Spleen (tissue), 11 donors: Measurements from ENCODE around the gene HYAL2. TPM values are rescaled to one million over a fixed set of nuclear protein-coding genes. Genes with fewer than 3 reads are reported as not detected.

Source experiments
- DNase-seq: peaks from one replicate; pipeline ENCODE4 v3.0.0-alpha.2; 2020
- H3K27ac ChIP-seq, 8 donors: fragments of 200-600 bp; sonication (generic) in 7 of 8; 1 replicate in 4 of 8; 2 replicates in 4 of 8; pipeline versions ENCODE4 v1.5.0 to v1.8.0; 2016 to 2021; ENCODE audit warnings: inconsistent platforms in 4 of 8, mild to moderate bottlenecking in 4 of 8, moderate library complexity in 1 of 8
- H3K27me3 ChIP-seq, 7 donors: fragments of 200-600 bp; sonication (generic) in 6 of 7; replicated peaks in 1 of 7; 1 replicate in 4 of 7; 2 replicates in 3 of 7; pipeline versions ENCODE4 v1.5.0 to v1.8.0; 2016 to 2021; ENCODE audit warnings: inconsistent platforms in 3 of 7, mild to moderate bottlenecking in 1 of 7
- H3K36me3 ChIP-seq, 6 donors: fragments of 200-600 bp; sonication (generic) in 5 of 6; 1 replicate in 4 of 6; 2 replicates in 2 of 6; pipeline versions ENCODE4 v1.5.0 to v1.8.0; 2016 to 2021; ENCODE audit warnings: inconsistent platforms in 2 of 6
- H3K4me1 ChIP-seq, 6 donors: fragments of 200-600 bp; sonication (generic) in 5 of 6; 1 replicate in 3 of 6; 2 replicates in 3 of 6; pipeline versions ENCODE4 v1.5.0 to v1.8.0; 2016 to 2021; ENCODE audit warnings: inconsistent platforms in 3 of 6
- H3K4me3 ChIP-seq, 8 donors: fragments of 200-600 bp; sonication (generic) in 7 of 8; 1 replicate in 4 of 8; 2 replicates in 4 of 8; pipeline versions ENCODE4 v1.5.0 to v1.8.0; 2016 to 2021; ENCODE audit warnings: inconsistent platforms in 4 of 8, mild to moderate bottlenecking in 4 of 8, moderate library complexity in 2 of 8
- H3K9me3 ChIP-seq, 8 donors: fragments of 200-600 bp; sonication (generic) in 7 of 8; 1 replicate in 4 of 8; 2 replicates in 4 of 8; pipeline versions ENCODE4 v1.5.0 to v1.8.0; 2016 to 2021; ENCODE audit warnings: inconsistent platforms in 4 of 8
- POLR2A ChIP-seq, 3 donors: fragments of 450-650 bp; IDR thresholded peaks; one replicate each; pipeline ENCODE4 v1.5.1; 2017; ENCODE audit warnings: antibody characterized with exemption in 3 of 3, mild to moderate bottlenecking in 1 of 3
- POLR2AphosphoS5 ChIP-seq, 3 donors: sonication (generic); formaldehyde crosslinking; IDR thresholded peaks; one replicate each; pipeline ENCODE4 v1.5.1; 2017; ENCODE audit warnings: antibody characterized with exemption in 3 of 3
- WGBS, 5 donors: extraction: QIAGEN DNeasy Blood & Tissue Kit in 3 of 5; methylation state at CpG; one replicate each; pipeline versions ENCODE4 v1.1.5 to v1.1.7; 2013 to 2018; 5-methylcytosine and 5-hydroxymethylcytosine counted together
- intact Hi-C: fragments of 100-400 bp; cut with DNase I; formaldehyde crosslinking; loops from one replicate; pipeline ENCODE4 v1.15.0; 2023; ENCODE audit warnings: low total_unique reads
- polyA plus RNA-seq, 3 donors: library from polyadenylated mRNA; stranded (reverse); fragments of 200-250 nt; gene quantifications; one replicate each; pipeline ENCODE4 v1.2.1, GENCODE V29; 2013
- total RNA-seq, 7 donors: library from RNA; depleted of rRNA in 3 of 7; stranded (reverse); fragments of >200 nt in 3 of 7; fragmentation: NEBNext Ultra II Directional in 4 of 7; extraction: Animal tissue kit (Norgen Biotek cat#: 25700) in 4 of 7; gene quantifications; one replicate each; pipeline versions ENCODE4 v1.1.0 to v1.2.1, GENCODE V29; 2016 to 2021
- TF ChIP-seq, protein P1 (sequence below), 11 experiments: fragments of 200-600 bp in 7 of 11; fragments of 450-650 bp in 4 of 11; sonication (generic) in 4 of 11; IDR thresholded peaks in 8 of 11; conservative IDR thresholded peaks in 3 of 11; 1 replicate in 7 of 11; 2 replicates in 4 of 11; pipeline versions ENCODE4 v1.4.0 to v1.8.0; 2016 to 2021; ENCODE audit warnings: antibody characterized with exemption in 11 of 11, inconsistent platforms in 4 of 11, mild to moderate bottlenecking in 1 of 11
- donor health status: healthy with polysubstance abuse.
- donor health status: DM: no; HTN: no; CAD: no; lungs with moderate emphysema.
- donor health status: DM: no; HTN: no; CAD: no.
- donor health status: Bipolar disorder and iron deficiency.
- donor health status: healthy.
- donor health status: DM: no; HTN: no; CAD: no.
- donor health status: DM: yes; HTN: yes; CAD: no.

The HYAL2 gene
- total and polyA plus RNA-seq, 10 donors = 108 to 746 (median 322) TPM

DNA sequence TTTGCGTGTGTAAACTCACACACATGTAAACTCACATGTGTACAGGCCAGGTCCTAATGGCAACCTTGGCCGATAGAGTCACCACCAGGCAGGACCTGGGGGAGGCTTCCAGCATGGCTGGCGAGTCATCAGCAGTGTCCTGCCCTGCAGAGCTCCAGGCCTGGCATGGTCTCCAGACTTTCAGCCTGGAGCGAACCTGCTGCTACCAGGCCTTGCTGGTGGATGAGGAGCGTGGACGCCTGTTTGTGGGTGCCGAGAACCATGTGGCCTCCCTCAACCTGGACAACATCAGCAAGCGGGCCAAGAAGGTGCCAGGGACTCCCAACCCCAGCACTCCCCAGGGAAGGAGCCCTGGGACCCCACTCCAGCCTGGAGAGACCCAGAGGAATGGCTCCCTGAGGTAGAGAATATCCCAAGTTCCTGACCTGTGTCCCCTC is 52.5 kb downstream of the HYAL2 start:
- H3K27ac ChIP-seq = peak overlapping the region in 3 of 8 donors; percentile 20 to 63 (median 60)
- no peak for TF ChIP-seq POLR2A (IDR thresholded peaks at IDR 0.05)
- TF ChIP-seq POLR2AphosphoS5 (IDR thresholded peaks at IDR 0.05) = no peak
- TF ChIP-seq, protein P1, sequence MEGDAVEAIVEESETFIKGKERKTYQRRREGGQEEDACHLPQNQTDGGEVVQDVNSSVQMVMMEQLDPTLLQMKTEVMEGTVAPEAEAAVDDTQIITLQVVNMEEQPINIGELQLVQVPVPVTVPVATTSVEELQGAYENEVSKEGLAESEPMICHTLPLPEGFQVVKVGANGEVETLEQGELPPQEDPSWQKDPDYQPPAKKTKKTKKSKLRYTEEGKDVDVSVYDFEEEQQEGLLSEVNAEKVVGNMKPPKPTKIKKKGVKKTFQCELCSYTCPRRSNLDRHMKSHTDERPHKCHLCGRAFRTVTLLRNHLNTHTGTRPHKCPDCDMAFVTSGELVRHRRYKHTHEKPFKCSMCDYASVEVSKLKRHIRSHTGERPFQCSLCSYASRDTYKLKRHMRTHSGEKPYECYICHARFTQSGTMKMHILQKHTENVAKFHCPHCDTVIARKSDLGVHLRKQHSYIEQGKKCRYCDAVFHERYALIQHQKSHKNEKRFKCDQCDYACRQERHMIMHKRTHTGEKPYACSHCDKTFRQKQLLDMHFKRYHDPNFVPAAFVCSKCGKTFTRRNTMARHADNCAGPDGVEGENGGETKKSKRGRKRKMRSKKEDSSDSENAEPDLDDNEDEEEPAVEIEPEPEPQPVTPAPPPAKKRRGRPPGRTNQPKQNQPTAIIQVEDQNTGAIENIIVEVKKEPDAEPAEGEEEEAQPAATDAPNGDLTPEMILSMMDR (IDR thresholded peaks at IDR 0.05 in 8 of 11, conservative IDR thresholded peaks at IDR 0.05 in 3 of 11) = no peak
- 81 to 96% (median 90%) methylated on average over 7 to 8 of the region's 8 CpGs for WGBS, 5 donors
- no peak overlapping the region for H3K4me3 ChIP-seq
- no peak for DNase-seq
- no peaks in the 10 kb centered on the region for H3K36me3 ChIP-seq
- H3K27me3 ChIP-seq = peaks cover 0 to 45% (median 19%) of the 10 kb centered on the region in 7 donors
- no peaks in the 10 kb centered on the region for H3K9me3 ChIP-seq
- intact Hi-C loops = loop anchor here (5.0 to 10.0 kb wide), 2 partner anchors 43 to 145 kb away; no protein-coding TSS in a partner anchor
- peaks cover 12 to 76% (median 49%) of the 10 kb centered on the region in 6 donors for H3K4me1 ChIP-seq

DNA sequence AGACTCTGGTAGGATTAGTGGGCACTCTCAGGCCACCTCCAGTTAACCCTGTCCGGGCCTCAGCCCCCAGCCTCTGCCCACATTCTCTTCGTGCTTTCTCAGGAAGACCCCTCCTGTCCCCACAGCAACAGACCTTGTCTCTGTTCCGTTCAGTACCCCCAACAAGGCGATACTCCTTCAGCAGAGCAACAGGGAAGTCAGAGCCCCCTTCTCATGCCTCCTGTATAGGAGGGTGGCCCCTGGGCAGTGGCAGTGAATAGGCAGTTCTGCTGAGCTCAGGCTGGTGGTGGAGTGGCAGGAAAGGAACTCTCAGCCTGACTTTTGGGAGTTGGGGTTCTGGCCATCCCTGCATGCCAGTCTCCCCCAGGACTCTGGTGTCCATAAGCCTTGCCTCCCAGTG is 53.1 kb downstream of the HYAL2 start:
- Histone ChIP-seq H3K27me3 (peaks cover 0 to 39% (median 14%) of the 10 kb centered on the region in 7 donors), H3K36me3 (no peaks in the 10 kb centered on the region), H3K4me1 (peaks cover 10 to 76% (median 44%) of the 10 kb centered on the region in 6 donors), H3K9me3 (no peaks in the 10 kb centered on the region), H3K4me3 (no peak overlapping the region), H3K27ac (peak overlapping the region in 6 of 8 donors; percentile 20 to 63 (median 58))
- no peak for TF ChIP-seq POLR2A (IDR thresholded peaks at IDR 0.05)
- TF ChIP-seq, protein P1 (IDR thresholded peaks at IDR 0.05 in 8 of 11, conservative IDR thresholded peaks at IDR 0.05 in 3 of 11) = no peak
- TF ChIP-seq POLR2AphosphoS5 (IDR thresholded peaks at IDR 0.05) = no peak
- WGBS, 5 donors = 69 to 79% (median 71%) methylated on average over 4 of the region's 4 CpGs
- intact Hi-C loops = no loop called here
- no peak for DNase-seq

DNA sequence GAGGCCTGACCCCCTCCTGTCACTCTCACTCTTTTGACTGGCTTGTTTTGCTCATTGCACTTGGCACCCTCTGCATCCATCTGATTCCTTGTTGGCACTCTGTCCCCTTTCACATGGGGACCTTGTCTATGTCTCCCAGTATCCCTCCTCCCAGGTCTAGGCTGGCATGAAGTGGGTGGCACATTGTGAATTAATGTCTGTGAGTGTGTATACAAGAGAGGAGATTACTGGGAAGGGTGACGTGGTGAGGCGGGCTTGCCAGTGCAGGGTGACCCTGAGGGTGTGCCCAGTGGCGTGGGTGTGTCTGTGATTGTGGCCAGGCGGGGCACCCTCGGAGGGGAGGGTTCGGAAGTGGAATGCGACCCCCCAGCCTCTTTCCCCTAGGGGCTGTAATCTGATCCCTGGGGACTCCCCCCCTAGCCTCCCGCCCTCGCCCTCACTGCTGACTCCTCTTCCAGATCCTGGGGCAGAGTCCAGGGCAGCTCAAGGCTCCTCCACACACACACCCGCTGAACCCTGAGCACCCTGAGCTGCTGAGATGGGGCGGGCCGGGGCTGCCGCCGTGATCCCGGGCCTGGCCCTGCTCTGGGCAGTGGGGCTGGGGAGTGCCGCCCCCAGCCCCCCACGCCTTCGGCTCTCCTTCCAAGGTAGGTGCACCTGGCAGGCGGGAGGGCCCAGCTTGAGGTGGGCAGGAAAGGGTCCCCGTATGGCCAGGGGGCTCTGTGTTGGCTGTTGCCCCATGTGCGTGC is 53.7 kb downstream of the HYAL2 start, which contains the start of gene SEMA3B:
Gene SEMA3B, plus strand, starts transcription at position 445 of the 749 bp plus-strand sequence. Its CDS starts 94 bp downstream, at position 539.
- peaks cover 10 to 76% (median 43%) of the 10 kb centered on the region in 6 donors for H3K4me1 ChIP-seq
- H3K4me3 ChIP-seq = peak within 1 kb of the TSS in 2 of 8 donors; percentile 5 to 50
- WGBS, 5 donors = 53 to 81% (median 69%) methylated on average over 13 to 21 of the region's 21 CpGs
- peak within 1 kb of the TSS in 6 of 8 donors; percentile 59 to 84 (median 74) for H3K27ac ChIP-seq
- H3K36me3 ChIP-seq = no peaks in the 10 kb centered on the region
- TF ChIP-seq, protein P1 (IDR thresholded peaks at IDR 0.05 in 8 of 11, conservative IDR thresholded peaks at IDR 0.05 in 3 of 11) = no peak
- peak in 2 of 3 donors; percentile 24 to 69 for TF ChIP-seq POLR2AphosphoS5 (IDR thresholded peaks at IDR 0.05)
- intact Hi-C loops = no loop called here
- DNase-seq = no peak
- H3K9me3 ChIP-seq = no peaks in the 10 kb centered on the region
- H3K27me3 ChIP-seq = peaks cover 0 to 33% (median 9%) of the 10 kb centered on the region in 7 donors

DNA sequence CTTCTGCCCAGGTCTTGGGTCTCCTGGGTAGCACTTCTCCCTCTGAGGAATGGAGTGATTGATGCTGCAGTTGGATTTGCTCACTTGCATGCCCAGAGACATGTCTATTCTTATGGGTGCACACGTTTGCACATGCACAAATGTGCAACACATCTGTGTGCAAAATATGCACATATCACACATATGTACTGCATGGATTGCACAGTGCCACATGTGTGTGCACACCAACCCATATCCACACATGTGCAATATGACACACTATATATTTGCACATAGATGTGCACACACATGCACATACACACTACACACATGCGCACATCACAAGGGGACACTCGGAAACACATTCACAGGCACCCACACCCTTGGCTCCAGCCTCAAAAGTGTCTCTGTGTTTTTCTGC is 54.3 kb downstream of the HYAL2 start:
- no peak for DNase-seq
- no peaks in the 10 kb centered on the region for H3K36me3 ChIP-seq
- peaks cover 0 to 27% (median 3%) of the 10 kb centered on the region in 7 donors for H3K27me3 ChIP-seq
- TF ChIP-seq POLR2AphosphoS5 (IDR thresholded peaks at IDR 0.05) (no peak), POLR2A (IDR thresholded peaks at IDR 0.05) (no peak)
- TF ChIP-seq, protein P1 (IDR thresholded peaks at IDR 0.05 in 8 of 11, conservative IDR thresholded peaks at IDR 0.05 in 3 of 11) = no peak
- intact Hi-C loops = no loop called here
- no peaks in the 10 kb centered on the region for H3K9me3 ChIP-seq
- H3K4me1 ChIP-seq = peaks cover 8 to 76% (median 39%) of the 10 kb centered on the region in 6 donors
- WGBS, 5 donors = 61 to 80% (median 72%) methylated on average over 3 of the region's 3 CpGs
- H3K4me3 ChIP-seq = no peak overlapping the region
- peak overlapping the region in 2 of 8 donors; percentile 60 to 84 for H3K27ac ChIP-seq
